A549 (cell line): ENCODE measurements around the gene RBBP8.

Experiments used
- CHD2 ChIP-seq: fragments of 150-350 bp; IDR thresholded peaks from 2 replicates; pipeline ENCODE4 v1.6.1; 2014; ENCODE audit warnings: low read length; ENCODE audit not compliant: partially characterized antibody
- EP300 ChIP-seq, 2 experiments: fragments of >200 bp; sonication (Bioruptor Twin); formaldehyde crosslinking; IDR thresholded peaks; 2 replicates in 1 of 2; 3 replicates in 1 of 2; pipeline ENCODE4 v1.6.1; 2016 to 2017
- JUN ChIP-seq, 2 experiments: fragments of >200 bp; sonication (Bioruptor Twin); formaldehyde crosslinking; IDR thresholded peaks; 2 replicates in 1 of 2; 3 replicates in 1 of 2; pipeline ENCODE4 v1.6.1; 2016 to 2017
- KDM1A ChIP-seq: fragments of 200-600 bp; sonication (generic); IDR thresholded peaks from 2 replicates; pipeline ENCODE4 v1.6.1; 2016; ENCODE audit warnings: low read depth, mild to moderate bottlenecking
- MYC ChIP-seq: IDR thresholded peaks from 2 replicates; pipeline ENCODE4 v1.6.1; 2012; ENCODE audit warnings: mild to moderate bottlenecking, inconsistent platforms, low read length, improper control_type of control experiment, borderline replicate concordance
- NFE2L2 ChIP-seq: fragments of 150-350 bp; conservative IDR thresholded peaks from 2 replicates; pipeline ENCODE4 v1.6.1; 2014; ENCODE audit warnings: low read length
- NR3C1 ChIP-seq: fragments of >200 bp; sonication (Bioruptor Twin); formaldehyde crosslinking; IDR thresholded peaks from 3 replicates; pipeline ENCODE4 v1.6.1; 2017
- POLR2A ChIP-seq: IDR thresholded peaks from 2 replicates; pipeline ENCODE4 v1.6.1; 2012; ENCODE audit warnings: mild to moderate bottlenecking, low read length
- RAD21 ChIP-seq, 2 experiments: fragments of >200 bp in 1 of 2; sonication (Bioruptor Twin) in 1 of 2; formaldehyde crosslinking in 1 of 2; IDR thresholded peaks in 1 of 2; conservative IDR thresholded peaks in 1 of 2; 2 replicates in 1 of 2; 3 replicates in 1 of 2; pipeline ENCODE4 v1.6.1; 2012 to 2018; ENCODE audit warnings: inconsistent platforms in 1 of 2
- SMC3 ChIP-seq: fragments of >200 bp; sonication (Bioruptor Twin); formaldehyde crosslinking; IDR thresholded peaks from 3 replicates; pipeline ENCODE4 v1.6.1; 2018; ENCODE audit warnings: inconsistent platforms
- ZNF302 ChIP-seq: fragments of 250-450 bp; sonication (Bioruptor Pico); IDR thresholded peaks from 2 replicates; pipeline ENCODE4 v1.9.0; 2021; ENCODE audit warnings: inconsistent platforms, mild to moderate bottlenecking, moderate library complexity
- TF ChIP-seq, protein P1 (sequence below): fragments of >200 bp; sonication (Bioruptor Twin); formaldehyde crosslinking; IDR thresholded peaks from 3 replicates; pipeline ENCODE4 v1.5.1; 2016
- TF ChIP-seq, protein P2 (sequence below): fragments of 150-350 bp; IDR thresholded peaks from 2 replicates; pipeline ENCODE4 v1.6.1; 2014; ENCODE audit warnings: low read depth, mild to moderate bottlenecking, low read length

DNA sequence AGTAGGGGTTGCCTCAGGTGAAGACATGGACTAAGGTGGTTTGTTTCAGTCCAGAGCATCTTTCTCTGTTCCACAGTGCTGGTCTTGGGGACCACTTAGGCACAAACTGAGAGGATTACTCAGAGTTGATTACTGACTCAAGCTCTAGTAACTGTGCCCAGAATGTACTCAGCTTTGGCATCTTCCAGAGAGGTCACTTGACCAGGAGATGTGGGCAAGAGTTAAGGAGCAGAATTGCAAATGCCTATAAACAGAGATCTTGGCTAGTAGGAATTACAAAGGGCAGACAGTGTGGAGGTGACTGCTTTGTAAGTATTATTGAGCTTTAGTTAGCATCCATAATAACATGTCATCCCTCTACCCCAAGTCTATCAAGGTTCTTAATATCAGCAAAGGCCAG is 109.0 kb downstream of the RBBP8 start:
- TF ChIP-seq, protein P1, sequence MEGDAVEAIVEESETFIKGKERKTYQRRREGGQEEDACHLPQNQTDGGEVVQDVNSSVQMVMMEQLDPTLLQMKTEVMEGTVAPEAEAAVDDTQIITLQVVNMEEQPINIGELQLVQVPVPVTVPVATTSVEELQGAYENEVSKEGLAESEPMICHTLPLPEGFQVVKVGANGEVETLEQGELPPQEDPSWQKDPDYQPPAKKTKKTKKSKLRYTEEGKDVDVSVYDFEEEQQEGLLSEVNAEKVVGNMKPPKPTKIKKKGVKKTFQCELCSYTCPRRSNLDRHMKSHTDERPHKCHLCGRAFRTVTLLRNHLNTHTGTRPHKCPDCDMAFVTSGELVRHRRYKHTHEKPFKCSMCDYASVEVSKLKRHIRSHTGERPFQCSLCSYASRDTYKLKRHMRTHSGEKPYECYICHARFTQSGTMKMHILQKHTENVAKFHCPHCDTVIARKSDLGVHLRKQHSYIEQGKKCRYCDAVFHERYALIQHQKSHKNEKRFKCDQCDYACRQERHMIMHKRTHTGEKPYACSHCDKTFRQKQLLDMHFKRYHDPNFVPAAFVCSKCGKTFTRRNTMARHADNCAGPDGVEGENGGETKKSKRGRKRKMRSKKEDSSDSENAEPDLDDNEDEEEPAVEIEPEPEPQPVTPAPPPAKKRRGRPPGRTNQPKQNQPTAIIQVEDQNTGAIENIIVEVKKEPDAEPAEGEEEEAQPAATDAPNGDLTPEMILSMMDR = no peak
- TF ChIP-seq POLR2A (no peak), NFE2L2 (no peak), MYC (no peak), RAD21 (conservative IDR thresholded peaks at IDR 0.05 in 1 of 2, IDR thresholded peaks at IDR 0.05 in 1 of 2) (no peak), EP300 (IDR thresholded peaks at IDR 0.05) (no peak), NR3C1 (no peak), JUN (IDR thresholded peaks at IDR 0.05) (no peak), SMC3 (no peak), ZNF302 (CRISPR knock-in tag) (no peak), KDM1A (no peak), CHD2 (no peak)
- TF ChIP-seq, protein P2, sequence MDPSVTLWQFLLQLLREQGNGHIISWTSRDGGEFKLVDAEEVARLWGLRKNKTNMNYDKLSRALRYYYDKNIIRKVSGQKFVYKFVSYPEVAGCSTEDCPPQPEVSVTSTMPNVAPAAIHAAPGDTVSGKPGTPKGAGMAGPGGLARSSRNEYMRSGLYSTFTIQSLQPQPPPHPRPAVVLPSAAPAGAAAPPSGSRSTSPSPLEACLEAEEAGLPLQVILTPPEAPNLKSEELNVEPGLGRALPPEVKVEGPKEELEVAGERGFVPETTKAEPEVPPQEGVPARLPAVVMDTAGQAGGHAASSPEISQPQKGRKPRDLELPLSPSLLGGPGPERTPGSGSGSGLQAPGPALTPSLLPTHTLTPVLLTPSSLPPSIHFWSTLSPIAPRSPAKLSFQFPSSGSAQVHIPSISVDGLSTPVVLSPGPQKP = no peak
